Glomerular visceral epithelial cell (primary cell): ENCODE results near the gene GFOD2.
A peak's percentile ranks its signal among the peaks of the same experiment; 100 is the strongest.

Source experiments
- DNase-seq: peaks from one replicate; pipeline ENCODE4 v3.0.0-alpha.2; 2016; ENCODE audit errors: extremely low spot score

GFOD2 gene

GRCh38 chr16:67657751-67658518 is 61.2 kb downstream of the GFOD2 start:
- no peak for DNase-seq

GRCh38 chr16:67657017-67657608 is 62.0 kb downstream of the GFOD2 start:
- DNase-seq, result no peak

GRCh38 chr16:67656344-67657016 is 62.6 kb downstream of the GFOD2 start:
- DNase-seq, result no peak

- DNase-seq, result no peak
Observed at GRCh38 chr16:67655363-67655762, 63.8 kb downstream of the GFOD2 start.

DNA sequence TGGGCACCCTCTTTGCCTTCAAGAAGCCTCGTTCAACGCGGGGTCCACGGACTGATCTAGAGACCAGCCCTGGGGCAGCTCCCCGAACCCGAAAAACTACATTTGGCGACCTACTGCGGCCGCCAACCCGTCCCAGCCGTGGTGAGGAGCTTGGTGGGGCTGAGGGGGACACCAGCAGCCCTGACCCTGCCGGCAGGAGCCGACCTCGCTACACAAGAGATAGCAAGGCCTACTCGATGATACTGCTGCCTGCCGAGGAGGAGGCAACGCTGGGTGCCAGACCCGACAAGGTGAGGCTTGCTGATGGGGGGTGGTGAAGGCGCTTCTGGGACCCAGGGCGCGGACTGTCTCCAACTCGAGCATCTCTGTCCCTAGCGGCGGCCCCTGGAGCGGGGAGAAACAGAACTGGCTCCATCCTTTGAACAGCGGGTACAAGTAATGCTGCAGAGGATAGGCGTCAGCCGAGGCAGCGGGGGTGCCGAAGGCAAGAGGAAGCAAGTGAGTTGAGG is 64.7 kb downstream of the GFOD2 start:
- DNase-seq, result no peak

GRCh38 chr16:67653789-67654402 is 65.2 kb downstream of the GFOD2 start:
- DNase-seq, result no peak

DNA sequence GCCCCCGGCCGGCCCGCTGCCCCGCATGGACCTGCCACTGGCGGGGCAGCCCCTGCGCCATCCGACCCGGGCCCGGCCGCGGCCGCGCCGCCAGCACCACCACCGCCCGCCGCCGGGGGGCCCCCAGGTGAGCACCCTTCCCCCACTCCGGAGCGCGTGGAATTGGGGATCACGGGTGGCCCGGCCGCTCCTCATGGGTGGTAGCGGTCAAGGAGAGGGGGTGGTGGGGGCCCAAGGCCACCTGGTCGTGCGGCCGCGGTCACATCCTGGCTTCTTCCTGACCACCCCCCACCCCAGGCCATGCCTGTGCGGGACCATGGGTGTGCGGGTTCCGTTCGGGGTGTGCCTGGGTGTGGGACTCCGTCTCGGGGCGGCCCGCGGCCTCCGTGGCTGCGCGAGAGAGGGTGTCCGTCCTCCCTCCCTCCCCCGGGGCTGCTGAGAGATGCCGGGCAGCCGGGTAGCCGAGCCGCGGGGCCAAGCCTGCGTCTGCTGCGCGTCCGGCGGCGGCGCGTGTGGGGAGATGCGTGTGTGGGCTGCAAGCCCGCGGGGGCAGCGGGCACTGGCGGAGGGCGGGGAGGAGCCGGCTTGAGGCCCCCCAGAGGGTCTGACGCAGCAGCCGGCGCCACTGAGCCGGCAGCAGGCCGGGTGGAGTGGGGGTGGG is 65.9 kb downstream of the GFOD2 start:
- no peak for DNase-seq

DNA sequence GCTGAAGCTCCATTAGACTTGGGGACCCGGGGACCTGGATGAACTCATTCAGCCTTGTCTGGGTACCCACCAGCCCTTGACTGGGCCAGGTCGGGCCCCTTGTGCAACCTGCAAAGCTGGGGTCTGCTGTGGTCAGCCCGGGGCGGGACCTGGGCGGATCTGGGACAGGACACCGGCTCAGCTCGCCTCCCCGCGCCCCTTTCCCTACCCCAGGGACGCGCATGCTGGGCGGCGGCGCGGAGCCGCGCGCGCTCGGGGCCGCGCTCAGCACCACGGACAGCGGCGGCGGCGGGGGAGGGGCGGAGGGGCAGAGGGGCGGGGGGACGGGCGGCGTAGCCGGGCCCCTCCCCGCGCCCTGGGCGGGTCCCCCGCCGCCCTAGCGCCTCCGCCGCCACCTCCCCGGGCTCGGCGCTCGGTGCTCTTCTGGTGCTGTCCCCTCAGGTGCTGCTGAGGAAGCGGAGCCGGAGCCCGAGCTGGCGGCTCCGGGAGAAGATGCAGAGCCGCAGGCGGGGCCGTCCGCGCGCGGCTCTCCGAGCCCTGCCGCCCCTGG is 66.5 kb downstream of the GFOD2 start:
- DNase-seq, result peak; percentile 48

GRCh38 chr16:67651847-67652246 is 67.3 kb downstream of the GFOD2 start:
- DNase-seq, result no peak

DNA sequence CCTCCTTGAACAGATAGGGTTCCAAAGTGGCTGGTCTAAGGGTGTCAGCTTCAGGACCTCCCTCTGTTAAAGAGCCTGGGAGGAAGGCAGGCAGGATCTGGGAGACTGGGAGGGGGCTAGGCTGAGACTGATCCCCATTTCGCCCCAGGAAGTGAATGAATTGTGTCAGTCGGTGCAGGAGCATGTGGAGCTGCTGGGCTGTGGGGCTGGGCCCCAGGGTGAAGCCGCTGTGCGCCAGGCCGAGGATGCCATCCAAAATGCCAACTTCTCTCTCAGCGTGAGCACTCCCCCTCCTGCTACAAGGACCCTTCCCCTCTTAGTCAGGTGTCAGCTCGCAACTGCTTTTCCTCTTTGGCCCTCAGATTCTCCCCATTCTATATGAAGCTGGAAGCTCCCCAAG is 68.1 kb downstream of the GFOD2 start:
- no peak for DNase-seq

DNA sequence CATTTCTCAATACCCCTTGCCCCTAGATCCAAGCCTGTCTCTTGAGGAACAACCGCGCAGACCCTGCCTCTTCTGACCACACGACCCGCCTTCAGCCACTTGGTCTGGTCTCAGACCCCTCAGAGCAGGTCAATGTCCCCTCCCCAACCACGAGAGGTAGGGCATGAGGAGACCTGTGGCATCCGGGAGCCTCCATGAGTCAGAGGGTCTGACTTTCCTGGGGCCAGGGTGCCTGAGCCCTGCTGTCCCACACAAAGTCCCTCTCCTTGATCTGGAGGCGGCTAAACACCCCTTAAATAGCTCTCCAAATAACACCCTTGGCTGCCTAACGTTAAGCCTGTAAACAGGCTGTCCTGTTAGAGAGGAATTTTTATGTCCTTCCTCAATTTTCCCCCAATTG is 69.1 kb downstream of the GFOD2 start:
- no peak for DNase-seq

DNA sequence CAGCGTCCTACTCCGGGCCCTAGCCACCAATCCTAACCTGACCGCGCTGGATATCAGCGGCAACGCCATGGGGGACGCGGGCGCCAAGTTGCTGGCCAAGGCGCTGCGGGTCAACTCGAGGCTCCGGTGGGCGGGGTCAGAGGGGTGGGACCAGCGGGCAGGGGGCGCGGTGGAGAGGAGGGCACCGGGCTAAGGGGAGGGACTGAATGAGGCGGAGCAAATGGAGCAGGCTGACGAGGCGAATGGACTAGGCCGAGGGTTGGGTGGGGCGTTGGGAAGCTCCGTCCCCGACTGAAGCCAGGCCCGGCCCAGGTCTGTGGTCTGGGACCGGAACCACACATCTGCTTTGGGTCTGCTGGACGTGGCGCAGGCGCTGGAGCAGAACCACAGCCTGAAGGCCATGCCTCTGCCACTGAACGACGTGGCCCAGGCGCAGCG is 69.6 kb downstream of the GFOD2 start:
- DNase-seq, result no peak

- no peak for DNase-seq
Observed at GRCh38 chr16:67648764-67649407, 70.2 kb downstream of the GFOD2 start.

DNA sequence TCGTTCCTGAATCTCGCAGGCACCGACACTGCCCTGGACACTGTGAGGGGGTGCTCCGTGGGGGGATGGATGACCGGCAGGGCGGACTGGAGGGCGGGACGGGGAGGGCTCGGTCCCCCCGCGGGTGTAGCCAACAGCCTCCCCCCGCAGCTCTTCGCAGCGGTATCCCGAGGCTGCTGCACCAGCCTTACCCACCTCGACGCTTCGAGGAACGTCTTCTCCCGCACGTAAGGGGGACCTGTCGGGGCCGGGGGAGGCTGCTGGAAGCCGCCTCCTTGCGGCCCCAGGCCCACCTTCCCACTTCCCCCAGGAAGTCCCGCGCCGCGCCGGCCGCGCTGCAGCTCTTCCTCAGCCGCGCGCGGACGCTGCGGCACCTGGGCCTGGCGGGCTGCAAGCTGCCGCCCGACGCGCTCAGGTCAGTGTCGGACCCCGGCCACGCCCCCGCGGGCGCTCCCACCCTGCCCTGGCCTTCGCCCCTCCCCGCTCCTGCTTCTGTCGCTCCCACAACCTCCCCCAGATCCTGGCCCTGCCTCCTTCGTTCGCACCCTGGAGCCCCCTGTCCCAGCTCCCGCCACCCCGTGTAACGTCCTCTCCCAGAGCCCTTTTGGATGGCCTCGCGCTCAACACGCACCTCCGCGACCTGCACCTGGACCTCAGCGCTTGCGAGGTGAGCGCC is 70.9 kb downstream of the GFOD2 start:
- no peak for DNase-seq

GRCh38 chr16:67647681-67648080 is 71.4 kb downstream of the GFOD2 start:
- DNase-seq, result no peak

DNA sequence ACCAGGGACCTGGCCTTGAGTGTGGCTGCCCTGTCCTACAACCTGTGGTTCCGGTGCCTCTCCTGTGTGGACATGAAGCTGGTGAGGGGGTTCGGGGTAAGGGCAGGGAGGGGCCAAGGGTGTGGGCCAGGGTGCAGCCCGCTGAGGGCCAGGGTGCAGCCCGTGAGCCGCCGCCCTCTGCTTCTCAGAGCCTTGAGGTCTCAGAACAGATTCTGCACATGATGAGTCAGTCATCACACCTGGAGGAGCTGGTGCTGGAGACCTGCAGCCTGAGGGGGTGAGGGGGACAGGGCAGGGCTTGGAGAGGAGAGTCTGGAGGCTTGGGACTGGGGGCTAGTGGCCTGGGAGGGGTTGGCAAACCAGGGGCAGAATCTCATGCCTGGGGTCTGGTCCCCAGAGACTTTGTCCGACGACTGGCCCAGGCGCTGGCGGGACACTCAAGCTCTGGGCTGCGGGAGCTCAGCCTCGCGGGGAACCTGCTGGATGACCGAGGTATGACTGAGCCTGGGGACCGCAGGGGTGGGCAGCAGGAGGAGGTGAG is 71.9 kb downstream of the GFOD2 start:
- no peak for DNase-seq

- DNase-seq, result no peak
Observed at GRCh38 chr16:67645397-67646121, 73.6 kb downstream of the GFOD2 start.

- DNase-seq, result no peak
Observed at GRCh38 chr16:67644038-67644437, 75.1 kb downstream of the GFOD2 start.
